Hypothalamus (tissue), 51 donors: ENCODE results near the gene CHKB.
"Not testable (repeated sequence)": the region's sequence is repeated elsewhere in the genome, so short reads cannot be mapped to it uniquely, and the experiment has no call there.

Experiments used
- DNase-seq, 51 donors: peaks; one replicate each; lab custom pipeline; 2025; lab: John Stamatoyannopoulos, UW

The CHKB gene

DNA sequence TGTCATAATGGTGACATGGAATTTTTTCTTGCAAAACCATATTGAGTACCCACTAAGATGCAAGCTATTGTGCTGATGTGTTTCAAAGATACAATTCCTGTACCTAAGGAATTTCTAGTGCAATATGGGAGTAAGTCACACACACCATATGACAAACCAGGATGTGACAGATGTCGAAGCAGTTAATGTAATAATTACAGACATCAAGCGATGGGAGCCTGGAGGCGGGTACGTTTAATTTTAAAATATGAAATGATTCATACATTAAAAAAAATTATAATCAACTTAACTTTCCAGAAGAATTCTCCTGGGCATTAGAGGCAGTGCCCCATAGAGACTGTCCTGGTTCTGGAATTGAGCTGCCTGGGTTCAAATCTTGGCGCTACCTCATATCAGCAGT lies 25.9 kb downstream of the CHKB start:
- DNase-seq, result no peak

GRCh38 chr22:50553310-50553709 lies 29.3 kb downstream of the CHKB start:
- no peak for DNase-seq

DNA sequence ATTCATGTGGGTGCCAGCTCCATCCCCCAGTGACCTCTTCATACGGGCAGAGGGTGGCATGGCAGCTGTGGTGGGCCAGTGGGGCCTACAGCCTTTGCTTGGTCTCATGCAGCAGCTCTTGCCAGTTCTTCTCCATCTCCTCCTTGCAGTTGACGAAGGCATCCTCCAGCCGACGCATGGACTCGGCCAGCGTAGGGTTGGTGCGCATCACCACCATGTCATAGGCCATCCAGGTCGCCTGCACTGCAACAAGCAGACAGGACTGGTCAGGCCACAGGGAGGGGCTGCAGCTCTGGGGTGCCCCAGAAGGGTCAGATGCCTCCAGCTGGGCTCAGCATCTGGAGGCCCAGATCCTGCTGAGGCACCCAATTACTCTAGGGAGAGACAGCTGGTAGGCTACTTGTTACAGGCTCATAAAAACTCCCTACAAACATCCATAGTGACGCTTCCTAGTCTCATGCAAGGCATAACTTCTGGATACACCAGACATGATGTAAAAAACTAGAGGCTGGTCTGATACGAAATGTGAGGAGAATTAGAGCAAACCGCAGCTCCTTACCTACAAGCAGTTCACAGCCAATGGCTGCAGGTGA lies 31.4 kb downstream of the CHKB start:
- DNase-seq, result no peak

DNA sequence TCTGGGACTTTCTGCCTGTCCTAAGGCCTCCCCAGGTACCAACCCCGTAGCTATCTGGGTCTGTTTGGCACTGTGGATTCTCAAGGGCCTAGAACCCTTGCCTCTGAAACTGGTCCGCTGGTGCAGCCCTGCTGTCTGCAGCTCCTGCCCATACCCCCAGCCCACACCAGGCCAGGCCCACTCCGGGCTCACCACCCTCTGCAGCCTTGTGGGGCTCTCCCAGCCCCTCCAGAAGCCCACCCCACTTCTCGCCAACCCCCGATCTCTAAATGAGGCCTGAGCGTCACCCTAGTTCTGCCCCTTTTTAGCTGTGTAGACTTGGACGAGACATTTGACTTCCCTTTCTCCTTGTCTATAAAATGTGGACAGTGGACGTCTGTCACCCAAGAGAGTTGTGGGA lies 32.3 kb downstream of the CHKB start:
- no peak for DNase-seq

- DNase-seq, result no peak
These were observed 33.5 kb downstream of the CHKB start for GRCh38 chr22:50548921-50549790.

DNA sequence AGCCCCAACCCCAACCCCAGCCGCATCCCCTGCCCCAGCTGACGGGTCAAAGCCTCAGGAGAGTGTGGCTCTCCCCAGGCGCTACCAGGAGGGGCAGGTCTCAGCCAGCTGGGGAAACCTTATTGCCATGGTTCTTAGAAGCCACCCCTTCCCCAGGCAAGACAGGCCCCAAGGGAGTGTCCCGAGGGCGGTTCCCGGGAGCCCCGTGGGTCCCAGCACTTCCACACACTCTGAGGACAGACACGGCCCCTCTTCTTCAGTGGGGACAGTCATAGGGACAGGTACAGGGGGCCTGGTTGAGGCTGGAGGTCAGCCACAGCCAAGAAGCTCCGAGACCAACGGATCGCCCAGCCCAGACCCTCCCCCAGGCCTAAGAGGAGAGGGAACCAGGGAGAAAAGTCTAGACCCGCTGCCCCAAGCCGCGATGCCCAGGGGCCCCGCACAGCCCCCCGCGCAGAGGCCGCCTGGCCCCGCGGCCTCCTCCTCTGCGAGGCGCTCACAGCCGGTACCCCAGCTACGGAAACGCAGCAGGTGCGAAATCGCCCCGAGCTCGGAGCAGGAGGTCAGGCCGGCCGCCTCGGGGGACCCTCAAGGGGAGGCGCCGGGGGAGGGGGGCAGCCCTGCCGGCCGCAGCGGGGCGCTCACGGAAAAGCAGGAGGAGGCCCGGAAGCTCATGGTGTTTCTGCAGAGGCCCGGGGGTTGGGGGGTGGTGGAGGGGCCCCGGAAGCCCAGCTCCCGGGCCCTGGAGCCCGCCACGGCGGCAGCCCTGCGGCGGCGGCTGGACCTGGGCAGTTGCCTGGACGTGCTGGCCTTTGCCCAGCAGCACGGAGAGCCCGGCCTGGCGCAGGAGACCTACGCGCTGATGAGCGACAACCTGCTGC lies 34.4 kb downstream of the CHKB start:
- no peak for DNase-seq

GRCh38 chr22:50547263-50547985 lies 35.2 kb downstream of the CHKB start:
- no peak for DNase-seq

GRCh38 chr22:50546326-50547262 lies 36.1 kb downstream of the CHKB start:
- no peak for DNase-seq

DNA sequence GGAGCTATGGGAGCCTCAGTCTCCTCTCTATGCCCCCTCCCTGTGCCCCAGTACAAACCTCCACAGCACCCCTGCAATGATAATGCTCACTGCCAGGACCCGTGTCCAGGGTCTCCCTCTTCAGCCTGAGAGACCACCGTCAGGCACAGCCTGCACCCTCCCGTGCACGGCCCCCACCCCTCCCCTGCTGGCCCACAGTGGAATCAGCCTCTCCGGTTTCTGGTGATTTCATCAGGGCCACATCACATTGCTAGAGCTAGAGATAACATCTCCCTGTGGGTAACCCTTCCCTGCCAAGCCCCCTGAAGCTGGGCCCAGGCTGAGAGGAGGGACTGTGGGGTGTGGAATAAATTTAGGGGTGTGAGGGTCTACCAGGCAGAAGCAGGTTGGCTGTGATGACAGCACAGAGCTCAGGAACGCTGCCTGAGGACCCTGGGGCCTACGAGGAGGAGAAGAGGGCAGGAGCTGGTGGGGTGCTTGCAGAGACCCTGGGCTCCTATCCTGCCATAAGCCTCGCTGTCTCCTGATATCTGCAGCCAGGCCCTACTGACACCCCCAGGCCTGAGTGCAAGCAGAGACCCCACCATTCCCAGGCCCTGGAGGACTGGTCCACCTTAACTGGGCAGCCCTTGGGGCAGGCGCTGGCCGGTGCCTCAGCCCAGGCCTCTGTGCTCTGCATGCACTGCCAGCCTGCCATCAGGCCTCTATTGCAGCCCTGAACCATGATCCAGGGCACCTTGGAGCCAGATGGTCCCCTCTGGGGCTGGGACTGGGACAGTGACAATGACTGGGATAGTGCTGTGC lies 36.9 kb downstream of the CHKB start, which contains the start of gene KLHDC7B:
Gene KLHDC7B, plus strand, starts transcription at position 378 of the 804 bp plus-strand sequence. Its CDS starts 345 bp downstream, at position 723.
- DNase-seq, result no peak

- DNase-seq, result no peak
These were observed 37.8 kb downstream of the CHKB start for GRCh38 chr22:50544746-50545253.

DNA sequence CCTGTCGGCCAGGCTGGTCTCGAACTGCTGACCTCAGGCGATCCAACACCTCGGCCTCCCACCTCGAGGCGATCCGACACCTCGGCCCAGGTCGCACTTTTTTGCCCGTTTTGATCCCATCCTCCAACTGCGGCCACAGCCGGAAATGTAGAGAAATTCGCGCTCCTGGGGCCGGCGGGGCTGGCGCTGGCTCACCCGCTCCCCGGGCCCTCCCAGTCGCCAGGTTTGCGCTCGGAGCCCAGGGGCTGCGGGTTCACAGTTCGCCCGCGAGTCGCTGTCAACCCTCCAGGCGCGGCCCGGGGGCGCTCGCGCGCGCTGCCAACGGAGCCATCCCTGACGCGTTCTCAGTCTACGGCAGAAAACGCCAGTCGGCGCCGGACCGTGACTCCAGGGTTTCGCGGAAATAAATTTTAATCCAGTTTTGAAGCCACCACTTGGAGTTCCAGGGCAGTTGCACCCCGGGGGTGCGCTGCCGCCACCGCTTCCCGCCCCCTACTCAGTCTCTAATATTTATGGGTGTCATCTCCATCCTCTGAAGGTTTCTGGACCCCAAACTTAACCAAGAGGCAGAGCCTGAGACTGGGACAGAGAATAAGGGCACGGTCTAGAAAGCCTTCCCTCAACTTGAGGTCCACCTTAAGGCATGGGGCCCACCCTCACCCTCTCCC lies 38.4 kb downstream of the CHKB start:
- peak in 25 of 51 donors; percentile 21 to 74 (median 46) for DNase-seq

GRCh38 chr22:50542416-50542927 lies 40.2 kb downstream of the CHKB start:
- no peak for DNase-seq

DNA sequence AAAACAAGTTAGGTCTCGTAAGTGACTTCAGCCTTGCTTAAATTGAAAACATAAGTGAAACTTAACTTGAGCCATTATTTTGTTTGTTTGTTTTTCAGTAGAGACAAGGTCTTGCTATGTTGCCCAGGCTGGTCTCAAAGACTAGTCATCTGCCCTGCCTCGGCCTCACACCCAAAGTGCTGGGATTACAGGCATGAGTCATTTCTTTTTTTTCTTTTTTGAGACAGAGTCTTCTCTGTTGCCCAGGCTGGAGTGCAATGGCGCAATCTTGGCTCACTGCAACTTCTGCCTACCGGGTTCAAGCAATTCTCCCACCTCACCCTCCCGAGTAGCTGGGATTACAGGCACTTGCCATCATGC lies 41.0 kb downstream of the CHKB start:
- not testable (repeated sequence) for DNase-seq

DNA sequence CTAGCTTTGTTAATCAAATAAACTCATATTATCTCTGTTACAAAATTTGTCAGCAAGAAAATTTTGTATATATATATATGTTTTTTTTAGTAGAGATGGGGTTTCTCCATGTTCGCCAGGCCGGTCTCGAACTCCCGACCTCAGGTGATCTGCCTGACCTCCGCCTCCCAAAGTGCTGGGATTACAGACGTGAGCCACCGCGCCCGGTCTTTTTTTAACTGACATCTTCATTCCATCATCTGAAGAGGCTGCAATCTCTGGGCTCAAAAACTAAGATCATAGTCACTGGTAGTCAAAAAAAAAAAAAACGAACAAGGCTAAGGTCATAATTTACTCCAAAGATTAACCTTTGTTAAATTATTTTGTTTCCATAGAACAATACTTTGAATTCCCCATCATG lies 42.3 kb downstream of the CHKB start:
- DNase-seq, result no peak

GRCh38 chr22:50537765-50538164 lies 44.9 kb downstream of the CHKB start:
- no peak for DNase-seq

GRCh38 chr22:50536226-50536625 lies 46.4 kb downstream of the CHKB start:
- DNase-seq, result no peak

GRCh38 chr22:50535113-50535512 lies 47.5 kb downstream of the CHKB start:
- no peak for DNase-seq
